Measurements from ENCODE around the gene SORCS1. TPM values are rescaled to one million over a fixed set of nuclear protein-coding genes. Genes with fewer than 3 reads are reported as not detected.

SORCS1 gene
- total and polyA plus RNA-seq, 2 of the 8 experiments (the other 6 are each of a cell fraction or from before 2014, with no cell fraction given): 4.1 to 4.6 TPM

GRCh38 chr10:106931159-106931852, 233.2 kb downstream of the SORCS1 start:
- Histone ChIP-seq H3K23me2 (ENCODE audit: low read depth, low read length) (no peaks in the 10 kb centered on the region), H3K27ac (ENCODE audit: low read depth, low read length) (no peak overlapping the region), H4K5ac (ENCODE audit: insufficient read length, low read depth, low read length) (no peak overlapping the region), H4K91ac (replicated peaks; ENCODE audit: insufficient read length, low read length) (no peak overlapping the region), H3K4me3 (ENCODE audit: extremely low read depth in 1 of 4, insufficient read depth in 2 of 4, low read depth in 3 of 4, low read length in 4 of 4) (no peak overlapping the region), H3K27me3 (replicated peaks in 1 of 4; ENCODE audit: control insufficient read depth in 3 of 4, extremely low read depth in 1 of 4, insufficient read depth in 3 of 4, low read length in 3 of 4) (peaks cover 0 to 9% (median under 1%) of the 10 kb centered on the region in 4 experiments; a peak in 2 of 7 replicates), H4K20me1 (replicated peaks in 1 of 2; ENCODE audit: control insufficient read depth in 1 of 2, insufficient read depth in 2 of 2, low read length in 2 of 2) (peaks cover 0 to 2% of the 10 kb centered on the region in 2 experiments), H3K18ac (ENCODE audit: extremely low read depth, low read length) (no peak overlapping the region), H3K56ac (replicated peaks; ENCODE audit: insufficient read length, low read depth, low read length) (no peak overlapping the region), H2BK20ac (ENCODE audit: low read length) (no peak overlapping the region), H2BK15ac (ENCODE audit: low read length) (no peak overlapping the region), H2BK5ac (ENCODE audit: low read depth, low read length) (no peak overlapping the region), H2BK12ac (ENCODE audit: low read depth, low read length) (no peak overlapping the region), H4K8ac (ENCODE audit: extremely low read depth, insufficient read depth, low read length) (no peak overlapping the region), H3K4me2 (ENCODE audit: insufficient read depth in 1 of 2, low read depth in 2 of 2, low read length in 2 of 2) (no peak overlapping the region), H3K79me1 (ENCODE audit: low read depth, low read length) (no peaks in the 10 kb centered on the region), H2AFZ (ENCODE audit: low read length) (no peak overlapping the region), H3K23ac (ENCODE audit: insufficient read length) (no peak overlapping the region), H3K79me2 (ENCODE audit: control insufficient read depth in 1 of 2, insufficient read depth in 2 of 2, low read length in 2 of 2) (no peaks in the 10 kb centered on the region), H3K36me3 (ENCODE audit: control insufficient read depth in 2 of 4, insufficient read depth in 4 of 4, low read length in 3 of 4) (no peaks in the 10 kb centered on the region), H3K14ac (ENCODE audit: insufficient read length) (no peak overlapping the region), H3K9me3 (ENCODE audit: insufficient read depth in 2 of 2, low read depth in 1 of 2, low read length in 1 of 2) (peaks cover 0 to 3% of the 10 kb centered on the region in 2 experiments; a peak in 1 of 4 replicates), H3K9ac (replicated peaks in 1 of 4; ENCODE audit: extremely low read depth in 1 of 4, low read depth in 3 of 4, low read length in 3 of 4) (no peak overlapping the region), H2BK120ac (replicated peaks; ENCODE audit: low read depth, low read length) (no peak overlapping the region), H3K4me1 (replicated peaks in 1 of 4; ENCODE audit: control insufficient read depth in 3 of 4, insufficient read depth in 4 of 4, low read length in 3 of 4) (peaks cover 0 to 5% (median 2%) of the 10 kb centered on the region in 4 experiments; a peak in 2 of 7 replicates), H3K4ac (replicated peaks; ENCODE audit: insufficient read length, low read depth, low read length) (no peak overlapping the region), H2AK5ac (ENCODE audit: low read depth, low read length) (no peak overlapping the region)
- 87% methylated on average over 5 of the region's 5 CpGs; no CpG with 5 or more reads in 1 of the 2 experiments for WGBS, 2 experiments (ENCODE audit: extremely low coverage in 1 of 2, insufficient coverage in 1 of 2, insufficient read length in 1 of 2, insufficient replicate concordance in 2 of 2, low coverage in 1 of 2, low lambda C conversion rate in 2 of 2, missing lambda C conversion rate in 1 of 2)
- TF ChIP-seq ZNF274 (IDR thresholded peaks at IDR 0.05; ENCODE audit: borderline replicate concordance, extremely low read depth, low read length) (no peak), ASH2L (IDR thresholded peaks at IDR 0.05; ENCODE audit: low read length) (no peak), CREB1 (IDR thresholded peaks at IDR 0.05) (no peak), GTF2F1 (IDR thresholded peaks at IDR 0.05; ENCODE audit: borderline replicate concordance, low read depth, low read length) (no peak), KDM4A (IDR thresholded peaks at IDR 0.05; ENCODE audit: low read depth, low read length, severe bottlenecking) (no peak), POU5F1 (IDR thresholded peaks at IDR 0.05; ENCODE audit: low read depth, low read length) (no peak), EP300 (IDR thresholded peaks at IDR 0.05; ENCODE audit: borderline replicate concordance in 1 of 2, low read depth in 2 of 2, low read length in 2 of 2) (no peak), TEAD4 (IDR thresholded peaks at IDR 0.05; ENCODE audit: low read depth, low read length) (no peak), TAF1 (IDR thresholded peaks at IDR 0.05; ENCODE audit: low read depth, low read length) (no peak), YY1 (IDR thresholded peaks at IDR 0.05; ENCODE audit: low read depth, low read length) (no peak), RXRA (IDR thresholded peaks at IDR 0.05; ENCODE audit: insufficient read depth, low read depth, low read length) (no peak)
- POLR2A ChIA-PET (ENCODE audit: partially characterized antibody): no interaction called here
- FAIRE-seq (no peak), DNase-seq (ENCODE audit: low read depth in 1 of 2, low spot score in 2 of 2) (no peak)
- CTCF ChIA-PET (ENCODE audit: partially characterized antibody): no interaction called here
